Testis (tissue), 3 donors: ENCODE results near the gene GREB1L. TPM values are rescaled to one million over a fixed set of nuclear protein-coding genes. Genes with fewer than 3 reads are reported as not detected.

ENCODE experiments used
- DNase-seq: peaks from one replicate; pipeline ENCODE4 v3.0.0-alpha.2; 2019
- H3K27ac ChIP-seq, 2 donors: fragments of 200-600 bp; sonication (generic); one replicate each; pipeline ENCODE4 v1.5.1; 2019
- H3K27me3 ChIP-seq: fragments of 200-600 bp; sonication (generic); one replicate; pipeline ENCODE4 v1.5.1; 2019
- H3K36me3 ChIP-seq: fragments of 200-600 bp; sonication (generic); one replicate; pipeline ENCODE4 v1.5.1; 2017; ENCODE audit warnings: low read depth; ENCODE audit errors: missing control alignments
- H3K4me1 ChIP-seq: fragments of 200-600 bp; sonication (generic); one replicate; pipeline ENCODE4 v1.5.1; 2019
- H3K4me3 ChIP-seq, 2 donors: fragments of 200-600 bp; sonication (generic); one replicate each; pipeline ENCODE4 v1.5.1; 2017 to 2019
- H3K9me3 ChIP-seq: fragments of 200-600 bp; sonication (generic); one replicate; pipeline ENCODE4 v1.5.1; 2017
- POLR2A ChIP-seq: fragments of 450-650 bp; IDR thresholded peaks from one replicate; pipeline ENCODE4 v1.6.1; 2017; ENCODE audit warnings: antibody characterized with exemption, mild to moderate bottlenecking, moderate library complexity
- WGBS, 2 donors: methylation state at CpG; one replicate each; pipeline ENCODE4 v1.1.5; 2018; 5-methylcytosine and 5-hydroxymethylcytosine counted together
- intact Hi-C: fragments of 100-400 bp; cut with DNase I; formaldehyde crosslinking; loops from one replicate; pipeline ENCODE4 v1.15.1; 2023; ENCODE audit warnings: low total_unique reads
- polyA plus RNA-seq: library from polyadenylated mRNA; stranded (reverse); fragments of 350-450 nt; fragmentation: Illumina TruSeq; extraction: RNeasy Lipid Tissue Mini Kit (QIAGEN cat#74804); gene quantifications from one replicate; pipeline ENCODE4 v1.2.3, GENCODE V29; 2014; ENCODE audit warnings: low read depth, low replicate concordance; ENCODE audit not compliant: insufficient read depth
- total RNA-seq, 2 donors: library from RNA; depleted of rRNA; stranded (reverse); fragments of >200 nt; gene quantifications; one replicate each; pipeline ENCODE4 v1.2.3, GENCODE V29; 2016
- TF ChIP-seq, protein P1 (sequence below), 3 experiments: fragments of 450-650 bp in 2 of 3; fragments of 200-600 bp in 1 of 3; sonication (generic) in 1 of 3; IDR thresholded peaks; one replicate each; pipeline ENCODE4 v1.5.1; 2016 to 2019; ENCODE audit warnings: antibody characterized with exemption in 3 of 3, mild to moderate bottlenecking in 2 of 3, moderate library complexity in 1 of 3

GREB1L gene
- total and polyA plus RNA-seq, 3 donors from 2014 or later = 11.9 to 40.6 (median 38.4) TPM

GRCh38 chr18:21341141-21341540 lies 99.1 kb downstream of the GREB1L start:
- 83 to 91% methylated on average over 2 of the region's 2 CpGs for WGBS, 2 donors
- peaks cover 3% of the 10 kb centered on the region for H3K4me1 ChIP-seq
- H3K4me3 ChIP-seq = no peak overlapping the region
- no peak for DNase-seq
- intact Hi-C loops = no loop called here
- no peaks in the 10 kb centered on the region for H3K27me3 ChIP-seq
- H3K9me3 ChIP-seq = no peaks in the 10 kb centered on the region
- no peak overlapping the region for H3K27ac ChIP-seq
- no peaks in the 10 kb centered on the region for H3K36me3 ChIP-seq
- TF ChIP-seq, protein P1, sequence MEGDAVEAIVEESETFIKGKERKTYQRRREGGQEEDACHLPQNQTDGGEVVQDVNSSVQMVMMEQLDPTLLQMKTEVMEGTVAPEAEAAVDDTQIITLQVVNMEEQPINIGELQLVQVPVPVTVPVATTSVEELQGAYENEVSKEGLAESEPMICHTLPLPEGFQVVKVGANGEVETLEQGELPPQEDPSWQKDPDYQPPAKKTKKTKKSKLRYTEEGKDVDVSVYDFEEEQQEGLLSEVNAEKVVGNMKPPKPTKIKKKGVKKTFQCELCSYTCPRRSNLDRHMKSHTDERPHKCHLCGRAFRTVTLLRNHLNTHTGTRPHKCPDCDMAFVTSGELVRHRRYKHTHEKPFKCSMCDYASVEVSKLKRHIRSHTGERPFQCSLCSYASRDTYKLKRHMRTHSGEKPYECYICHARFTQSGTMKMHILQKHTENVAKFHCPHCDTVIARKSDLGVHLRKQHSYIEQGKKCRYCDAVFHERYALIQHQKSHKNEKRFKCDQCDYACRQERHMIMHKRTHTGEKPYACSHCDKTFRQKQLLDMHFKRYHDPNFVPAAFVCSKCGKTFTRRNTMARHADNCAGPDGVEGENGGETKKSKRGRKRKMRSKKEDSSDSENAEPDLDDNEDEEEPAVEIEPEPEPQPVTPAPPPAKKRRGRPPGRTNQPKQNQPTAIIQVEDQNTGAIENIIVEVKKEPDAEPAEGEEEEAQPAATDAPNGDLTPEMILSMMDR (IDR thresholded peaks at IDR 0.05) = no peak
- no peak for TF ChIP-seq POLR2A

DNA sequence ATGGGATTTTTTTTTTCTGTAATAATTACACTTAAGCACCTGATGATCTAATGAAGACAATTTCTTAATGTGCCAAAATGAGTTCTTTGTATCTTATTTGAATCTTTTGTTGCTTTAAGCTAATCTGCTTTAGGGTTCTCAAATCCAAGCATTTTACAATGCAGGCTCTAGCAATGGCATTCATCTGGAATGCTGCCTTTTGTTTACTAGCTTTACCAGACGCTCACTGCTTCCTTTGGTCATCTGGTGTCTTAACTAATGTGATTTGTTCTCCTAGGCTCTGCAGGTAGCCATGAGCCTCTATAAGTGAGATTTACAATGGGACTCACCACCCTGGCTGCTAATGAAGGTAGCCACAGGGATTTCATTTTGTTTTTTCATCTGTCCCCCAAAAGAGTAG lies 100.3 kb downstream of the GREB1L start:
- H3K27ac ChIP-seq = no peak overlapping the region
- H3K4me3 ChIP-seq = no peak overlapping the region
- H3K4me1 ChIP-seq = no peaks in the 10 kb centered on the region
- TF ChIP-seq POLR2A = no peak
- TF ChIP-seq, protein P1 (IDR thresholded peaks at IDR 0.05) = no peak
- intact Hi-C loops = no loop called here
- no peaks in the 10 kb centered on the region for H3K27me3 ChIP-seq
- WGBS, 2 donors = 78 to 92% methylated on average over 1 of the region's 1 CpG
- DNase-seq = no peak
- no peaks in the 10 kb centered on the region for H3K36me3 ChIP-seq
- no peaks in the 10 kb centered on the region for H3K9me3 ChIP-seq

GRCh38 chr18:21344860-21345259 lies 102.8 kb downstream of the GREB1L start:
- 65 to 93% methylated on average over 1 of the region's 1 CpG for WGBS, 2 donors
- no peak for TF ChIP-seq POLR2A
- TF ChIP-seq, protein P1 (IDR thresholded peaks at IDR 0.05) = no peak

GRCh38 chr18:21345840-21346239 lies 103.8 kb downstream of the GREB1L start:
- TF ChIP-seq, protein P1 (IDR thresholded peaks at IDR 0.05) = no peak
- TF ChIP-seq POLR2A = no peak
- H3K4me3 ChIP-seq = no peak overlapping the region
- DNase-seq = no peak
- no peaks in the 10 kb centered on the region for H3K4me1 ChIP-seq
- WGBS, 2 donors = 83 to 84% methylated on average over 7 of the region's 7 CpGs
- no peaks in the 10 kb centered on the region for H3K9me3 ChIP-seq
- H3K27me3 ChIP-seq = no peaks in the 10 kb centered on the region
- intact Hi-C loops = no loop called here
- no peak overlapping the region for H3K27ac ChIP-seq
- H3K36me3 ChIP-seq = no peaks in the 10 kb centered on the region

More at GRCh38 chr18:21344860-21345259, 102.8 kb downstream of the GREB1L start:
- Histone ChIP-seq H3K4me1 (no peaks in the 10 kb centered on the region), H3K9me3 (no peaks in the 10 kb centered on the region), H3K36me3 (no peaks in the 10 kb centered on the region), H3K4me3 (no peak overlapping the region), H3K27ac (no peak overlapping the region), H3K27me3 (no peaks in the 10 kb centered on the region)
- intact Hi-C loops = no loop called here
- no peak for DNase-seq

- H3K9me3 ChIP-seq = no peaks in the 10 kb centered on the region
- intact Hi-C loops = no loop called here
- TF ChIP-seq, protein P1 (IDR thresholded peaks at IDR 0.05) = no peak
- no peak for TF ChIP-seq POLR2A
Observed at GRCh38 chr18:21359746-21360145, 117.7 kb downstream of the GREB1L start.

More at GRCh38 chr18:21359746-21360145, 117.7 kb downstream of the GREB1L start:
- DNase-seq = no peak
- H3K4me3 ChIP-seq = no peak overlapping the region
- no peaks in the 10 kb centered on the region for H3K36me3 ChIP-seq
- H3K4me1 ChIP-seq = peaks cover 13% of the 10 kb centered on the region
- no peak overlapping the region for H3K27ac ChIP-seq
- H3K27me3 ChIP-seq = no peaks in the 10 kb centered on the region
